Measurements from ENCODE around the gene HNRNPU.

GRCh38 chr1:244830639-244831038, 33.7 kb downstream of the HNRNPU start:
- TF ChIP-seq, protein P1, sequence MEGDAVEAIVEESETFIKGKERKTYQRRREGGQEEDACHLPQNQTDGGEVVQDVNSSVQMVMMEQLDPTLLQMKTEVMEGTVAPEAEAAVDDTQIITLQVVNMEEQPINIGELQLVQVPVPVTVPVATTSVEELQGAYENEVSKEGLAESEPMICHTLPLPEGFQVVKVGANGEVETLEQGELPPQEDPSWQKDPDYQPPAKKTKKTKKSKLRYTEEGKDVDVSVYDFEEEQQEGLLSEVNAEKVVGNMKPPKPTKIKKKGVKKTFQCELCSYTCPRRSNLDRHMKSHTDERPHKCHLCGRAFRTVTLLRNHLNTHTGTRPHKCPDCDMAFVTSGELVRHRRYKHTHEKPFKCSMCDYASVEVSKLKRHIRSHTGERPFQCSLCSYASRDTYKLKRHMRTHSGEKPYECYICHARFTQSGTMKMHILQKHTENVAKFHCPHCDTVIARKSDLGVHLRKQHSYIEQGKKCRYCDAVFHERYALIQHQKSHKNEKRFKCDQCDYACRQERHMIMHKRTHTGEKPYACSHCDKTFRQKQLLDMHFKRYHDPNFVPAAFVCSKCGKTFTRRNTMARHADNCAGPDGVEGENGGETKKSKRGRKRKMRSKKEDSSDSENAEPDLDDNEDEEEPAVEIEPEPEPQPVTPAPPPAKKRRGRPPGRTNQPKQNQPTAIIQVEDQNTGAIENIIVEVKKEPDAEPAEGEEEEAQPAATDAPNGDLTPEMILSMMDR (IDR thresholded peaks at IDR 0.05; ENCODE audit: low read depth, low read length): no peak
- TF ChIP-seq EZH2phosphoT487 (IDR thresholded peaks at IDR 0.05; ENCODE audit: low read depth): no peak

All from OCI-LY3 (cell line).